ENCODE measurements around the gene RNF213. TPM values are rescaled to one million over a fixed set of nuclear protein-coding genes. Genes with fewer than 3 reads are reported as not detected.

RNF213 gene
- polyA plus RNA-seq, 1 of the 3 experiments (the other 2 are of a cell fraction): 57.5 TPM

GRCh38 chr17:80358131-80358530 is 97.5 kb downstream of the RNF213 start:
- no peaks in the 10 kb centered on the region for H3K4me1 ChIP-seq (ENCODE audit: control insufficient read depth in 1 of 2, insufficient read depth in 2 of 2, low read depth in 1 of 2, low read length in 1 of 2)
- H3K9me3 ChIP-seq: no peaks in the 10 kb centered on the region
- TF ChIP-seq GABPA (IDR thresholded peaks at IDR 0.05; ENCODE audit: low read depth) (no peak), TAF1 (IDR thresholded peaks at IDR 0.05; ENCODE audit: borderline replicate concordance, low read depth, low read length) (no peak), TEAD4 (IDR thresholded peaks at IDR 0.05; ENCODE audit: borderline replicate concordance, insufficient read depth) (no peak), FOXJ3 (CRISPR knock-in tag; IDR thresholded peaks at IDR 0.05) (no peak), MEF2A (IDR thresholded peaks at IDR 0.05; ENCODE audit: borderline replicate concordance, low read depth) (no peak), SIN3A (IDR thresholded peaks at IDR 0.05; ENCODE audit: borderline replicate concordance, low read depth, low read length) (no peak), NRF1 (IDR thresholded peaks at IDR 0.05; ENCODE audit: low read depth, low read length) (no peak)
- TF ChIP-seq, protein P1, sequence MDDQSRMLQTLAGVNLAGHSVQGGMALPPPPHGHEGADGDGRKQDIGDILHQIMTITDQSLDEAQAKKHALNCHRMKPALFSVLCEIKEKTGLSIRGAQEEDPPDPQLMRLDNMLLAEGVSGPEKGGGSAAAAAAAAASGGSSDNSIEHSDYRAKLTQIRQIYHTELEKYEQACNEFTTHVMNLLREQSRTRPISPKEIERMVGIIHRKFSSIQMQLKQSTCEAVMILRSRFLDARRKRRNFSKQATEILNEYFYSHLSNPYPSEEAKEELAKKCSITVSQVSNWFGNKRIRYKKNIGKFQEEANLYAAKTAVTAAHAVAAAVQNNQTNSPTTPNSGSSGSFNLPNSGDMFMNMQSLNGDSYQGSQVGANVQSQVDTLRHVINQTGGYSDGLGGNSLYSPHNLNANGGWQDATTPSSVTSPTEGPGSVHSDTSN (IDR thresholded peaks at IDR 0.05): no peak
- TF ChIP-seq, protein P2, sequence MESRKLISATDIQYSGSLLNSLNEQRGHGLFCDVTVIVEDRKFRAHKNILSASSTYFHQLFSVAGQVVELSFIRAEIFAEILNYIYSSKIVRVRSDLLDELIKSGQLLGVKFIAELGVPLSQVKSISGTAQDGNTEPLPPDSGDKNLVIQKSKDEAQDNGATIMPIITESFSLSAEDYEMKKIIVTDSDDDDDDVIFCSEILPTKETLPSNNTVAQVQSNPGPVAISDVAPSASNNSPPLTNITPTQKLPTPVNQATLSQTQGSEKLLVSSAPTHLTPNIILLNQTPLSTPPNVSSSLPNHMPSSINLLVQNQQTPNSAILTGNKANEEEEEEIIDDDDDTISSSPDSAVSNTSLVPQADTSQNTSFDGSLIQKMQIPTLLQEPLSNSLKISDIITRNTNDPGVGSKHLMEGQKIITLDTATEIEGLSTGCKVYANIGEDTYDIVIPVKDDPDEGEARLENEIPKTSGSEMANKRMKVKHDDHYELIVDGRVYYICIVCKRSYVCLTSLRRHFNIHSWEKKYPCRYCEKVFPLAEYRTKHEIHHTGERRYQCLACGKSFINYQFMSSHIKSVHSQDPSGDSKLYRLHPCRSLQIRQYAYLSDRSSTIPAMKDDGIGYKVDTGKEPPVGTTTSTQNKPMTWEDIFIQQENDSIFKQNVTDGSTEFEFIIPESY (IDR thresholded peaks at IDR 0.05; ENCODE audit: borderline replicate concordance, low read depth): no peak
- TF ChIP-seq, protein P3, sequence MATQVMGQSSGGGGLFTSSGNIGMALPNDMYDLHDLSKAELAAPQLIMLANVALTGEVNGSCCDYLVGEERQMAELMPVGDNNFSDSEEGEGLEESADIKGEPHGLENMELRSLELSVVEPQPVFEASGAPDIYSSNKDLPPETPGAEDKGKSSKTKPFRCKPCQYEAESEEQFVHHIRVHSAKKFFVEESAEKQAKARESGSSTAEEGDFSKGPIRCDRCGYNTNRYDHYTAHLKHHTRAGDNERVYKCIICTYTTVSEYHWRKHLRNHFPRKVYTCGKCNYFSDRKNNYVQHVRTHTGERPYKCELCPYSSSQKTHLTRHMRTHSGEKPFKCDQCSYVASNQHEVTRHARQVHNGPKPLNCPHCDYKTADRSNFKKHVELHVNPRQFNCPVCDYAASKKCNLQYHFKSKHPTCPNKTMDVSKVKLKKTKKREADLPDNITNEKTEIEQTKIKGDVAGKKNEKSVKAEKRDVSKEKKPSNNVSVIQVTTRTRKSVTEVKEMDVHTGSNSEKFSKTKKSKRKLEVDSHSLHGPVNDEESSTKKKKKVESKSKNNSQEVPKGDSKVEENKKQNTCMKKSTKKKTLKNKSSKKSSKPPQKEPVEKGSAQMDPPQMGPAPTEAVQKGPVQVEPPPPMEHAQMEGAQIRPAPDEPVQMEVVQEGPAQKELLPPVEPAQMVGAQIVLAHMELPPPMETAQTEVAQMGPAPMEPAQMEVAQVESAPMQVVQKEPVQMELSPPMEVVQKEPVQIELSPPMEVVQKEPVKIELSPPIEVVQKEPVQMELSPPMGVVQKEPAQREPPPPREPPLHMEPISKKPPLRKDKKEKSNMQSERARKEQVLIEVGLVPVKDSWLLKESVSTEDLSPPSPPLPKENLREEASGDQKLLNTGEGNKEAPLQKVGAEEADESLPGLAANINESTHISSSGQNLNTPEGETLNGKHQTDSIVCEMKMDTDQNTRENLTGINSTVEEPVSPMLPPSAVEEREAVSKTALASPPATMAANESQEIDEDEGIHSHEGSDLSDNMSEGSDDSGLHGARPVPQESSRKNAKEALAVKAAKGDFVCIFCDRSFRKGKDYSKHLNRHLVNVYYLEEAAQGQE (IDR thresholded peaks at IDR 0.05; ENCODE audit: low read depth, low read length): no peak
- H3K27ac ChIP-seq (ENCODE audit: low read depth in 2 of 2, low read length in 1 of 2): no peak overlapping the region
- no peaks in the 10 kb centered on the region for H4K20me1 ChIP-seq (ENCODE audit: insufficient read depth)
- ChIA-PET CTCF (no interaction called here), POLR2A (no interaction called here)
- peaks cover 73 to 80% of the 10 kb centered on the region in 2 experiments for H3K36me3 ChIP-seq (replicated peaks in 1 of 2; ENCODE audit: control insufficient read depth in 1 of 2, insufficient read depth in 2 of 2, low read length in 1 of 2)
- no peaks in the 10 kb centered on the region for H3F3A ChIP-seq (replicated peaks; ENCODE audit: insufficient read depth)
- no peak overlapping the region for H2AFZ ChIP-seq (ENCODE audit: low read depth)
- no peaks in the 10 kb centered on the region for H3K9me2 ChIP-seq
- no peak for DNase-seq
- H3K9ac ChIP-seq: no peak overlapping the region
- H3K4me2 ChIP-seq: no peak overlapping the region
- H3K4me3 ChIP-seq (ENCODE audit: low read depth in 2 of 2, low read length in 1 of 2): no peak overlapping the region
- no peaks in the 10 kb centered on the region for H3K27me3 ChIP-seq (ENCODE audit: insufficient read depth)
- H3K79me2 ChIP-seq (ENCODE audit: insufficient read depth): no peaks in the 10 kb centered on the region
- 96% methylated on average over 9 of the region's 9 CpGs for WGBS (ENCODE audit: low lambda C conversion rate)

DNA sequence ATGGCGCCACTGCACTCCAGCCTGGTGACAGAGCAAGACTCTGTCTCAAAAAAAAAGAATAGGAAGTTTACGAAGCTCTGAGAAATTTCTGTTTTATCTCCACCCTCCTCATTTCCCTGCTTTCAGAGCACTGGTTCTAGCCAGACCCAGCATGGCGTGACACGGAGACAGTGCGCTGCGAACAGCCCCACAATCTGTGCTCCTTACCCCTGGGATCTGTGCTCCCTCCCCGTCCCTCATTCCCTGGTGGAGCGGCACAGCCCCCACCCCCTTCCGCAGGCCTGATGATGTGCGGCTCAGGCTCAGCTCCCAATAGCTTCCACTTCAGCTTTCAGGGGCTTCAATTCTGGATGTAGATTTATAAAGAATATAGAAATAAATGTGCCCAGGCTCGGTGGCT is 98.2 kb downstream of the RNF213 start:
- H3F3A ChIP-seq (replicated peaks; ENCODE audit: insufficient read depth): no peaks in the 10 kb centered on the region
- H3K36me3 ChIP-seq (replicated peaks in 1 of 2; ENCODE audit: control insufficient read depth in 1 of 2, insufficient read depth in 2 of 2, low read length in 1 of 2): peaks cover 73 to 81% of the 10 kb centered on the region in 2 experiments
- H3K4me3 ChIP-seq (ENCODE audit: low read depth in 2 of 2, low read length in 1 of 2): no peak overlapping the region
- H4K20me1 ChIP-seq (ENCODE audit: insufficient read depth): no peaks in the 10 kb centered on the region
- H3K27me3 ChIP-seq (ENCODE audit: insufficient read depth): no peaks in the 10 kb centered on the region
- no peak for DNase-seq
- H3K27ac ChIP-seq (ENCODE audit: low read depth in 2 of 2, low read length in 1 of 2): no peak overlapping the region
- no peak overlapping the region for H2AFZ ChIP-seq (ENCODE audit: low read depth)
- no peak overlapping the region for H3K4me2 ChIP-seq
- no peaks in the 10 kb centered on the region for H3K9me3 ChIP-seq
- H3K79me2 ChIP-seq (ENCODE audit: insufficient read depth): no peaks in the 10 kb centered on the region
- no peak overlapping the region for H3K9ac ChIP-seq
- ChIA-PET CTCF (interaction anchor here (1.1 kb wide), 1 partner anchor 276 kb away, joined by 5 read pairs; no protein-coding TSS in a partner anchor), POLR2A (no interaction called here)
- WGBS (ENCODE audit: low lambda C conversion rate): 96% methylated on average over 10 of the region's 11 CpGs
- H3K9me2 ChIP-seq: no peaks in the 10 kb centered on the region
- no peaks in the 10 kb centered on the region for H3K4me1 ChIP-seq (ENCODE audit: control insufficient read depth in 1 of 2, insufficient read depth in 2 of 2, low read depth in 1 of 2, low read length in 1 of 2)
- TF ChIP-seq CHD2 (IDR thresholded peaks at IDR 0.05; ENCODE audit: low read length, partially characterized antibody) (no peak), IRF3 (IDR thresholded peaks at IDR 0.05; ENCODE audit: low read depth, low read length) (no peak), FOSL2 (IDR thresholded peaks at IDR 0.05; ENCODE audit: borderline replicate concordance, low read depth) (no peak), SIN3A (IDR thresholded peaks at IDR 0.05; ENCODE audit: borderline replicate concordance, low read depth, low read length) (no peak), TAF1 (IDR thresholded peaks at IDR 0.05; ENCODE audit: borderline replicate concordance, low read depth, low read length) (no peak), MEF2A (IDR thresholded peaks at IDR 0.05; ENCODE audit: borderline replicate concordance, low read depth) (no peak)
- TF ChIP-seq, protein P3 (IDR thresholded peaks at IDR 0.05; ENCODE audit: low read depth, low read length): no peak
- TF ChIP-seq, protein P4, sequence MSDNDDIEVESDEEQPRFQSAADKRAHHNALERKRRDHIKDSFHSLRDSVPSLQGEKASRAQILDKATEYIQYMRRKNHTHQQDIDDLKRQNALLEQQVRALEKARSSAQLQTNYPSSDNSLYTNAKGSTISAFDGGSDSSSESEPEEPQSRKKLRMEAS (IDR thresholded peaks at IDR 0.05; ENCODE audit: low read depth): no peak

Data from SK-N-SH (cell line).